Left ventricle myocardium superior (tissue), 1 donor: Measurements from ENCODE around the gene FAM193A. TPM values are rescaled to one million over a fixed set of nuclear protein-coding genes. Genes with fewer than 3 reads are reported as not detected.
"Not testable (repeated sequence)": the region's sequence is repeated elsewhere in the genome, so short reads cannot be mapped to it uniquely, and the experiment has no call there.

Experiments
- ATAC-seq: fragments of 200-7000 bp; cut with Tn5 transposase; one replicate; pipeline ENCODE4 v1.9.1; 2020; ENCODE audit warnings: mild to moderate bottlenecking, moderate library complexity
- DNase-seq: peaks from one replicate; pipeline ENCODE4 v3.0.0-alpha.2; 2020
- intact Hi-C: fragments of 100-400 bp; cut with micrococcal nuclease; formaldehyde crosslinking; loops from one replicate; pipeline ENCODE4 v1.11.0; 2022
- total RNA-seq: library from RNA; stranded (reverse); fragmentation: NEBNext Ultra II Directional; extraction: Animal tissue kit (Norgen Biotek cat#: 25700); gene quantifications from one replicate; pipeline ENCODE4 v1.2.1, GENCODE V29; 2021
- donor health status: DM: no; HTN: yes; CAD: no; lungs with severe emphysema.

FAM193A gene
- total RNA-seq, 1 donor from 2014 or later, result 16.0 TPM

GRCh38 chr4:2672082-2672481 is 135.6 kb downstream of the FAM193A start:
- intact Hi-C loops, result no loop called here
- DNase-seq (no peak), ATAC-seq (no peak)

GRCh38 chr4:2672700-2673099 is 136.3 kb downstream of the FAM193A start:
- DNase-seq (no peak), ATAC-seq (no peak)
- intact Hi-C loops, result no loop called here

GRCh38 chr4:2673157-2673556 is 136.7 kb downstream of the FAM193A start:
- no peak for ATAC-seq

GRCh38 chr4:2679762-2680161 is 143.3 kb downstream of the FAM193A start:
- intact Hi-C loops, ATAC-seq, DNase-seq: not testable (repeated sequence)

More at GRCh38 chr4:2673157-2673556, 136.7 kb downstream of the FAM193A start:
- intact Hi-C loops, result no loop called here
- no peak for DNase-seq

- DNase-seq (no peak), ATAC-seq (no peak)
- intact Hi-C loops, result no loop called here
Observed at GRCh38 chr4:2684486-2684885, 148.0 kb downstream of the FAM193A start.

- DNase-seq (no peak), ATAC-seq (no peak)
- intact Hi-C loops, result no loop called here
Observed at GRCh38 chr4:2685541-2685940, 149.1 kb downstream of the FAM193A start.

GRCh38 chr4:2686379-2687265 is 150.2 kb downstream of the FAM193A start:
- intact Hi-C loops, result no loop called here
- ATAC-seq, result no peak
- DNase-seq, result no peak

GRCh38 chr4:2688281-2688680 is 151.8 kb downstream of the FAM193A start:
- DNase-seq (no peak), ATAC-seq (no peak)
- intact Hi-C loops, result no loop called here

- DNase-seq (no peak), ATAC-seq (no peak)
- intact Hi-C loops, result no loop called here
Observed at GRCh38 chr4:2688697-2689096, 152.2 kb downstream of the FAM193A start.

- DNase-seq (no peak), ATAC-seq (no peak)
- intact Hi-C loops, result no loop called here
Observed at GRCh38 chr4:2689114-2689513, 152.7 kb downstream of the FAM193A start.

- intact Hi-C loops, result no loop called here
- DNase-seq (no peak), ATAC-seq (no peak)
Observed at GRCh38 chr4:2689825-2690700, 153.6 kb downstream of the FAM193A start.

- intact Hi-C loops, result no loop called here
- ATAC-seq, result no peak
- no peak for DNase-seq
Observed at GRCh38 chr4:2691313-2691712, 154.9 kb downstream of the FAM193A start.

- ATAC-seq (no peak), DNase-seq (no peak)
- intact Hi-C loops, result no loop called here
Observed at GRCh38 chr4:2691952-2692435, 155.5 kb downstream of the FAM193A start.

- ATAC-seq (no peak), DNase-seq (no peak)
- intact Hi-C loops, result no loop called here
Observed at GRCh38 chr4:2694691-2695090, 158.2 kb downstream of the FAM193A start.

- DNase-seq, result no peak
- no peak for ATAC-seq
- intact Hi-C loops, result no loop called here
Observed at GRCh38 chr4:2695346-2696060, 159.1 kb downstream of the FAM193A start.

GRCh38 chr4:2696423-2696822 is 160.0 kb downstream of the FAM193A start:
- intact Hi-C loops, result no loop called here
- ATAC-seq (no peak), DNase-seq (no peak)

GRCh38 chr4:2697995-2698414 is 161.6 kb downstream of the FAM193A start:
- DNase-seq (no peak), ATAC-seq (no peak)
- intact Hi-C loops, result no loop called here

GRCh38 chr4:2698504-2698903 is 162.1 kb downstream of the FAM193A start:
- intact Hi-C loops, result no loop called here
- DNase-seq (no peak), ATAC-seq (no peak)

- no peak for DNase-seq
- intact Hi-C loops, result no loop called here
- ATAC-seq, result no peak
Observed at GRCh38 chr4:2698951-2699505, 162.6 kb downstream of the FAM193A start.
